HG02588 (cell line): ENCODE results near the gene AGAP2.
"Not testable (repeated sequence)": the region's sequence is repeated elsewhere in the genome, so short reads cannot be mapped to it uniquely, and the experiment has no call there.

Source experiments
- ATAC-seq: cut with Tn5 transposase; IDR thresholded peaks from one replicate; pipeline ENCODE4 v1.9.1; 2021; ENCODE audit warnings: mild to moderate bottlenecking, moderate library complexity; ENCODE audit not compliant: unreplicated experiment

The AGAP2 gene

GRCh38 chr12:57724003-57724935 is 14.3 kb downstream of the AGAP2 start:
- no peak for ATAC-seq

- no peak for ATAC-seq
Observed at GRCh38 chr12:57723630-57723962, 14.9 kb downstream of the AGAP2 start.

DNA sequence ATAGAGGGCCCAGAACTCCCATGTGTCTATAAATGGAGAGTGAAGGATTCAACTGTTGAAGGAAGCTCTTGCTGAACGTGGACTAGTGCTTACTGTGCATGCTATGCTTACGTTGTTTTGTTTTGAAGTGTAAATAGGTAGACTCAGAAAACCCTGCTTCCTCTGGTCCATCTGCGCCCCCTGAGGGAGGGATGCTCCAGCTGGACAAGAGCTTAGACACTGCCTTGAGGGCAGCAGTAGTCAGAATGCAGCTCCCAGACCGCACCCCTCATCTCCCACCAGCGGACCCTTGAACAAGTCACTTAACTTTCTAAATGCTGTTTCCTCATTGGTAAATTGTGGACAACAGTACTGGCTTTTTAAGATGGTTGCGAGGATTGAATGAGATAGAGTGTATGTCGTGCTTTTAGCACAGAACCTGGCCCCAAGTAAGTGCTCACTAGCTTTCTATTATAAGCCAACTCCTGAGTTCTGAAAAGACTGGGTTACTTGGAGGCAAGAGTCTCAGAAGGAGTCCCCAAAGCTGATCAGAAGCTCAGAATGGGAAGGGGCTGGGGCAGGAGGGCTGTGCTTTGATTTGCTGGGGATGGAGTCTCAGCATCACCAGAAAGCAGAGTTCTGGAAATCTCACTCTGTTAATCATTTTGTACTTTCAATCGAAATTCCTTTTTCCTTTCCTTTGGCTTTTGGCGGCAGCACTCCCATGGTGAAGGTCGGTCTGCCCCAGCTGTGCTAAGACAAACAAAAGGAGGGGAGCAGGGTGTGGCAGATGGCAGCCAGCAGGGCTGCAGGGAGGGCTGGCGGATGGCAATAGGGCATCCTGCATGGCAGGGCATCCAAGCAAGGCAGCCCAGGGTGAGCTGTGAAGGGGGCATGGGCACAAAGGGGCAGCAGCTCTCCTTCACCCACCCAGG is 15.6 kb downstream of the AGAP2 start:
- no peak for ATAC-seq

DNA sequence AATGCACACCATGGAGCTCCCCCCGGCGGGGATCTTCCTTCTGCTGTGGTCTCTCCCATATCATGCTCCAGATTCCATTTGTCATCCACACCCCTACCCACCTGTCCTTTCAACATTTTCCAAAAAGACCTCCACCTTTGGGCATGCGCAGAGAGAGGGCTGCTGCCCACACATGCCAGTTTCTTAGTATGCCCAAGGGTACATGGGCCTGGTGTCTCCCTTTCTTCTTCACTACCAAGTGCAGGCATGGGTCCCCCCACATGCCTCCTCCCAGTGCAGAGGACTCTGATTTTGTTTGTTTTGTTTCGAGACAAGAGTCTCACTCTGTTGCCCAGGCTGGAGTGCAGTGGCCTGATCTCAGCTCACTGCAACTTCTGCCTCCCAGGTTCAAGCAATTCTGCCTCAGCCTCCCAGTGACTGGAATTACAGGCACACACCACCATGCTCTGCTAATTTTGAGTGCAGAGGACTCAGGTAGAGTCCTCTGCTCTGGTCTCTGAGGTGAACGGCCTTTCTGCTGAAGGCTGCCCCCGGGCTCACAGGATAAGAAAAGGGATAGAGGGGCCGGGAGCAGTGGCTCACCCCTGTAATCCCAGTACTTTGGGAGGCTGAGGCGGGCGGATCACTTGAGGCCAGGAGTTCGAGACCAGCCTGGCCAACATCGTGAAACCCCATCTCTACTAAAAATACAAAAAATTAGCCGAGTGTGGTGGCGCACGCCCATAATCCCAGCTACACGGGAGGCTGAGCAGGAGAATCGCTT is 16.5 kb downstream of the AGAP2 start:
- not testable (repeated sequence) for ATAC-seq

DNA sequence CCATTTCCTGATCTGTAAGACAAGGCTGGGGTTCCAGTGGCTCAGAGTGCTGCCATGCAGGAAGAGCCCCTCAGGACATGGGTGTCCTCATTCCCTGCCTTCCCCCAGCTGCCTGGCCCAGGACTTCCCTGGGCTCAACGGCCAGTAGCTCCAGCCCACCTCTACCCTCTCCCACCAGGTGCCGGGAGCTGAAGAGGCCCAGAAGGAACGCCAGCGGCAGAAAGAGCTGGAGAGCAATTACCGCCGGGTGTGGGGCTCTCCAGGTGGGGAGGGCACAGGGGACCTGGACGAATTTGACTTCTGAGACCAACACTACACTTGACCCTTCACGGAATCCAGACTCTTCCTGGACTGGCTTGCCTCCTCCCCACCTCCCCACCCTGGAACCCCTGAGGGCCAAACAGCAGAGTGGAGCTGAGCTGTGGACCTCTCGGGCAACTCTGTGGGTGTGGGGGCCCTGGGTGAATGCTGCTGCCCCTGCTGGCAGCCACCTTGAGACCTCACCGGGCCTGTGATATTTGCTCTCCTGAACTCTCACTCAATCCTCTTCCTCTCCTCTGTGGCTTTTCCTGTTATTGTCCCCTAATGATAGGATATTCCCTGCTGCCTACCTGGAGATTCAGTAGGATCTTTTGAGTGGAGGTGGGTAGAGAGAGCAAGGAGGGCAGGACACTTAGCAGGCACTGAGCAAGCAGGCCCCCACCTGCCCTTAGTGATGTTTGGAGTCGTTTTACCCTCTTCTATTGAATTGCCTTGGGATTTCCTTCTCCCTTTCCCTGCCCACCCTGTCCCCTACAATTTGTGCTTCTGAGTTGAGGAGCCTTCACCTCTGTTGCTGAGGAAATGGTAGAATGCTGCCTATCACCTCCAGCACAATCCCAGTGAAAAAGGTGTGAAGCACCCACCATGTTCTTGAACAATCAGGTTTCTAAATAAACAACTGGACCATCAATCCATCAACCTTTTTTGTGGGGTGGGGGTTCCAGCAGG is 17.6 kb downstream of the AGAP2 start:
- ATAC-seq, result no peak

DNA sequence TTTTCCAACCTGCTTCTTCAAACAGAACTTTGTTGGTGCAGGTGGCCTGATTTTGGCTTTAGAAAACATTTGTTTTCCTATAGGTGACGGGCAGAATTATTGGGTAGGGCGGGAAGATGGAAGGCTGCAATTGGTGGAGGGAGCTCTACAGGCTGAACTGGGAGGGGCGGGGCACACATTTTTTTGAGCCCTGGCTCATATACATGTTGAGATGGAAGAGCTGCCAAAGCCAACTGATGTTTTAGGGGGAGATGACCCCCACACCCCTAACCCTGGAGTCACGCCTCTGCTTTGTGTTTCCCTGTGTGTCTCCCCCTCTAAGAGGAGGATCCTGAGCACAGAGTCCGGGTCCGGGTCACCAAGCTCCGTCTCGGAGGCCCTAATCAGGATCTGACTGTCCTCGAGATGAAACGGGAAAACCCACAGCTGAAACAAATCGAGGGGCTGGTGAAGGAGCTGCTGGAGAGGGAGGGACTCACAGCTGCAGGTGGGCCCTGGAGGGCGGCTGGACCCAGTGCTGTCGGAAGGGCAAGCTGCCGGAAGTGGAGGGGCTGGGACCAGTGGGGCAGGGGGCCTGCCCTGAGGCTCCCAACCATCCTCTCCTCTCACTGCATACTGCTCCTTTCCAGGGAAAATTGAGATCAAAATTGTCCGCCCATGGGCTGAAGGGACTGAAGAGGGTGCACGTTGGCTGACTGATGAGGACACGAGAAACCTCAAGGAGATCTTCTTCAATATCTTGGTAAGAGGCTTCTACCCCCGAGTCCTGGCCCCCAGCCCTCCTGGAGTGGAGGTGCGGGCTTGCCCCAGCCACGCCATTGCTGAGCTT is 18.6 kb downstream of the AGAP2 start:
- no peak for ATAC-seq

GRCh38 chr12:57718641-57719528 is 19.7 kb downstream of the AGAP2 start:
- no peak for ATAC-seq

GRCh38 chr12:57717846-57718640 is 20.5 kb downstream of the AGAP2 start:
- no peak for ATAC-seq

DNA sequence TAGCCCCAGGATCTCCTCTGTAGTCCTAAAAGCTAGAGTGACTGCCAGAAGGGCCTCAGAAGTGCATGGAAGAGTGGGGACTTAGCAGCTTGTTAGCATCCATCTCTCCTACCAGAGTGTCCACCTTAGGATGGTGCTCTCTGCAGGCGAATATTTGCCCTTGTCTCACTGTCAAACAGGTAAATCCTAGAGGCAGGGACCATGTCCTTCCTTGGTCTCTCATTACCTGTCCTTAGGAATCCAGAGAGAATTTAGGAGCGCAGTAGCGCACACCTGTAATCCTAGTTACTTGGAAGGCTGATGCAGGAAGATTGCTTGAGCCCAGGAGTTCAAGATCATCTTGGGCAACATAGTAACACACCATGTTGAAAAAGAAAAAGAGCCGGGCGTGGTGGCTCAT is 21.4 kb downstream of the AGAP2 start:
- ATAC-seq, result no peak

- ATAC-seq, result no peak
Observed at GRCh38 chr12:57716305-57716704, 22.2 kb downstream of the AGAP2 start.

DNA sequence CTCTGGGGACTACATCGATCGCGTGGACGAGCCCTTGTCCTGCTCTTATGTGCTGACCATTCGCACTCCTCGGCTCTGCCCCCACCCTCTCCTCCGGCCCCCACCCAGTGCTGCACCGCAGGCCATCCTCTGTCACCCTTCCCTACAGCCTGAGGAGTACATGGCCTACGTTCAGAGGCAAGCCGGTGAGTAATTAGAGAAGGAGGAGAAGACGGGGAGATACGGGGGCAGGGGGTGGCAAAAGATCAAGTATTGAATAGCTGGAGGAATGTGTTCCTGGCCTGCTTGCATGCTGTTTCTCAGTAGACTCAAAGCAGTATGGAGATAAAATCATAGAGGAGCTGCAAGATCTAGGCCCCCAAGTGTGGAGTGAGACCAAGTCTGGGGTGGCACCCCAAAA is 22.8 kb downstream of the AGAP2 start:
- ATAC-seq, result no peak

GRCh38 chr12:57715036-57715748 is 23.4 kb downstream of the AGAP2 start:
- not testable (repeated sequence) for ATAC-seq

GRCh38 chr12:57713209-57713608 is 25.3 kb downstream of the AGAP2 start:
- ATAC-seq, result no peak

GRCh38 chr12:57712701-57713100 is 25.8 kb downstream of the AGAP2 start:
- ATAC-seq, result no peak

GRCh38 chr12:57708296-57708695 is 30.2 kb downstream of the AGAP2 start:
- no peak for ATAC-seq

DNA sequence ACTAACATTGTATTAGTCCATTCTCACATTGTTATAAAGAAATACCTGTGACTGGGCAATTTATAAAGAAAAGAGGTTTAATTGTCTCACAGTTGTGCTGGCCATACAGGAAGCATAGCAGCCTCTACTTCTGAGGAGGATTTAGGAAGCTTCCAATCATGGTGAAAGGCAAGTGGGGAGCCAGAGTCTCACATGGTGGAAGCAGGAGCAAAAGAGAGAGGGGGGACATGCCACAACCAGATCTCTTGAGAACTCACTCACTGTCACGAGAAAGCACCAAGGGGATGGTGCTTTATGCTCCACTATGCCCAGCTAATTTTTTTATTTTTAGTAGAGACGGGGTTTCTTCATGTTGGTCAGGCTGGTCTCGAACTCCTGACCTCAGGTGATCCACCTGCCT is 31.3 kb downstream of the AGAP2 start:
- ATAC-seq, result no peak

GRCh38 chr12:57700317-57700716 is 38.2 kb downstream of the AGAP2 start:
- no peak for ATAC-seq
